ENCODE results near the gene DRD1.

- TF ChIP-seq CTCF (IDR thresholded peaks at IDR 0.05) (no peak), POLR2A (IDR thresholded peaks at IDR 0.05) (no peak)
These were observed 28.7 kb downstream of the DRD1 start for GRCh38 chr5:175415303-175415702.
